HepG2 (cell line): ENCODE measurements around the gene HLF. TPM values are rescaled to one million over a fixed set of nuclear protein-coding genes. Genes with fewer than 3 reads are reported as not detected.

Experiments used
- CSRNP2 ChIP-seq: sonication (generic); formaldehyde crosslinking; conservative IDR thresholded peaks from 2 replicates; pipeline ENCODE4 v1.8.0; 2022; ENCODE audit warnings: low read depth, missing genetic modification reagents
- ETS1 ChIP-seq: sonication (generic); formaldehyde crosslinking; IDR thresholded peaks from 2 replicates; pipeline ENCODE4 v1.4.0; 2020; ENCODE audit warnings: missing genetic modification reagents
- HOXA3 ChIP-seq: sonication (generic); formaldehyde crosslinking; IDR thresholded peaks from 2 replicates; pipeline ENCODE4 v1.5.0; 2020; ENCODE audit warnings: missing genetic modification reagents
- HOXA7 ChIP-seq: sonication (generic); formaldehyde crosslinking; IDR thresholded peaks from 2 replicates; pipeline ENCODE4 v1.8.1; 2022; ENCODE audit warnings: mild to moderate bottlenecking, missing genetic modification reagents, moderate library complexity
- MAFF ChIP-seq: IDR thresholded peaks from 2 replicates; pipeline ENCODE4 v1.6.1; 2011; ENCODE audit warnings: low read depth, low read length, improper control_type of control experiment
- RAD51 ChIP-seq: fragments of 450-650 bp; IDR thresholded peaks from 2 replicates; pipeline ENCODE4 v1.6.1; 2016; ENCODE audit warnings: borderline replicate concordance
- TCF7L2 ChIP-seq: IDR thresholded peaks from 2 replicates; pipeline ENCODE4 v1.6.1; 2011; ENCODE audit warnings: mild to moderate bottlenecking, low read depth, low read length, moderate library complexity
- ZNF17 ChIP-seq: sonication (generic); formaldehyde crosslinking; IDR thresholded peaks from 2 replicates; pipeline ENCODE4 v1.5.0; 2020; ENCODE audit warnings: mild to moderate bottlenecking, missing genetic modification reagents
- ZNF446 ChIP-seq: sonication (generic); formaldehyde crosslinking; IDR thresholded peaks from 2 replicates; pipeline ENCODE4 v1.5.0; 2020; ENCODE audit warnings: mild to moderate bottlenecking, missing genetic modification reagents
- ZNF550 ChIP-seq: sonication (generic); formaldehyde crosslinking; IDR thresholded peaks from 2 replicates; pipeline ENCODE4 v1.4.0; 2020; ENCODE audit warnings: mild to moderate bottlenecking, missing genetic modification reagents, borderline replicate concordance
- ZNF687 ChIP-seq: sonication (generic); formaldehyde crosslinking; IDR thresholded peaks from 2 replicates; pipeline ENCODE4 v1.5.1; 2020; ENCODE audit warnings: mild to moderate bottlenecking, missing genetic modification reagents, moderate library complexity
- polyA plus RNA-seq, 8 experiments: library from polyadenylated mRNA; depleted of rRNA in 3 of 8; stranded (reverse) in 7 of 8; unstranded in 1 of 8; fragments of >200 nt; fragmentation: Illumina TruSeq in 4 of 8; extraction: Trizol in 4 of 8; gene quantifications; 2 replicates each; pipeline versions ENCODE4 v1.2.1 to v1.2.3, GENCODE V29; 2011 to 2016; ENCODE audit warnings: low read depth in 4 of 8, missing spikeins in 1 of 8, mixed read lengths in 1 of 8; ENCODE audit not compliant: insufficient read depth in 1 of 8
- total RNA-seq, 5 experiments: library from RNA; depleted of rRNA; stranded (reverse); fragments of >200 nt; fragmentation: Illumina TruSeq; extraction: Trizol; gene quantifications; 2 replicates each; pipeline ENCODE4 v1.2.3, GENCODE V29; 2016; ENCODE audit warnings: low read depth in 1 of 5
- TF ChIP-seq, protein P1 (sequence below): sonication (generic); formaldehyde crosslinking; IDR thresholded peaks from 2 replicates; pipeline ENCODE4 v1.5.1; 2020; ENCODE audit warnings: missing genetic modification reagents, mild to moderate bottlenecking, borderline replicate concordance
- TF ChIP-seq, protein P2 (sequence below): sonication (generic); formaldehyde crosslinking; IDR thresholded peaks from 2 replicates; pipeline ENCODE4 v1.4.0; 2020; ENCODE audit warnings: missing genetic modification reagents, borderline replicate concordance

Gene HLF
- total and polyA plus RNA-seq, 2 of the 13 experiments (the other 11 are each of a cell fraction or from before 2014, with no cell fraction given), result 202 to 346 TPM

DNA sequence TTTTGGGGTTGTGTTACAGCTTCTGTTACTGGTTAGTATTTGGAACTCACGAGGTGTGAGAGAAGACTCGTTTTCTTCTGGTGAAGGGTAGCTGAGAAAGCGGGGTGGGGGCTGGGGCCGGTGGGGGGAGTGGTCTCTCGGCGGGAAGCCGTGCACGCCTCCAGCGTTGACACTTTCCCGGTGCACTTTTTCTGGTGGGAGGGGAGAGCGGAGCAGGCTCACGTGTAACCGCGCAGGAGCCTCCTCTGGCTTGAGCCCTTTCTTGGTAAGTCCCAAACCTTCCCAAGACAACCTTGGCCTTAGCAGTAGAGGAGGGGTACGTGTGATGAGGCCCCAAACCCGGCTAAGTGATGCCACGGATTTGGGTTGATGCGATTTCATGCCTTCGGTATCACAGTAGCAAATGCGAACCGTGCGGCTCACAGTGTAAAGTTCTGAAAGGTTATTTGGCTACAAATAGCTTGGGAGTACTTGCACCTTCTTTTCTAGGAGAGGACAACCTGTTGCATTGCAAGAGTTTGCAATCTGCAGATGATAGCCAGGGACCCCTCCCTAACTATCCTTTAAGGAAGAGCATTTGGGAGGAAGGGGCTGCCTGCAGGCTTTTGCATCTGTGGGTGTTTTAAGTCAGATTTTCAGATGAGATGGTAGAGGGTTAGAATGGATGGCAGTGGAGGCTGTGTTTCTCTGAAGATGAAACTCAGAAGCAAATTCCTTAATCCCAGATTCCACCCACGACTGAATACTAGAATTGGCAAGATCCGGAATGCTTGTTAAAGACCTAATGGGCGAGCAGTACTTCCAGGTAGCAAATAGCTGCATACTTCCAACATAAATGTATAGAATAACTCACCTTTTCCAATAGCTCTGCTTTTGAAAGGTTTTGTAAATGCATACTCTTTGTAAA, 1.5 kb downstream of the HLF start (continued):
- TF ChIP-seq CSRNP2 (CRISPR knock-in tag) (no peak), HOXA7 (no peak), ETS1 (0 out of 2 replicates have a peak, but pooled peaks have one; percentile 81), ZNF687 (CRISPR knock-in tag) (peak; percentile 75), ZNF17 (CRISPR knock-in tag) (no peak), TCF7L2 (no peak), ZNF446 (CRISPR knock-in tag) (no peak; the same call in 1 of the 2 replicates), HOXA3 (CRISPR knock-in tag) (peak; percentile 52; the same call in 1 of the 2 replicates), ZNF550 (CRISPR knock-in tag) (no peak), MAFF (no peak), RAD51 (no peak)
- TF ChIP-seq, protein P1, sequence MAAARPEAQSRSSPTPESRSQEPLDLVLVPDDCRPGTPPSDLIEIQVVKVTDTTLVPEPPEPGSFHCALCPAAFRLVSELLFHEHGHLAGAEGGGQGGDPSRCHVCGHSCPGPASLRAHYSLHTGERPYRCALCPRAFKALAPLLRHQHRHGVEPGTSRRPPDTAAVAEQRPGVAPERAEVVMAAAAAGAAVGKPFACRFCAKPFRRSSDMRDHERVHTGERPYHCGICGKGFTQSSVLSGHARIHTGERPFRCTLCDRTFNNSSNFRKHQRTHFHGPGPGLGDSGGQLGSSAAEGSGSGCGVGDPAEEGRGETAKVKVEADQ (CRISPR knock-in tag), result peak; percentile 67; the same call in 1 of the 2 replicates
- TF ChIP-seq, protein P2, sequence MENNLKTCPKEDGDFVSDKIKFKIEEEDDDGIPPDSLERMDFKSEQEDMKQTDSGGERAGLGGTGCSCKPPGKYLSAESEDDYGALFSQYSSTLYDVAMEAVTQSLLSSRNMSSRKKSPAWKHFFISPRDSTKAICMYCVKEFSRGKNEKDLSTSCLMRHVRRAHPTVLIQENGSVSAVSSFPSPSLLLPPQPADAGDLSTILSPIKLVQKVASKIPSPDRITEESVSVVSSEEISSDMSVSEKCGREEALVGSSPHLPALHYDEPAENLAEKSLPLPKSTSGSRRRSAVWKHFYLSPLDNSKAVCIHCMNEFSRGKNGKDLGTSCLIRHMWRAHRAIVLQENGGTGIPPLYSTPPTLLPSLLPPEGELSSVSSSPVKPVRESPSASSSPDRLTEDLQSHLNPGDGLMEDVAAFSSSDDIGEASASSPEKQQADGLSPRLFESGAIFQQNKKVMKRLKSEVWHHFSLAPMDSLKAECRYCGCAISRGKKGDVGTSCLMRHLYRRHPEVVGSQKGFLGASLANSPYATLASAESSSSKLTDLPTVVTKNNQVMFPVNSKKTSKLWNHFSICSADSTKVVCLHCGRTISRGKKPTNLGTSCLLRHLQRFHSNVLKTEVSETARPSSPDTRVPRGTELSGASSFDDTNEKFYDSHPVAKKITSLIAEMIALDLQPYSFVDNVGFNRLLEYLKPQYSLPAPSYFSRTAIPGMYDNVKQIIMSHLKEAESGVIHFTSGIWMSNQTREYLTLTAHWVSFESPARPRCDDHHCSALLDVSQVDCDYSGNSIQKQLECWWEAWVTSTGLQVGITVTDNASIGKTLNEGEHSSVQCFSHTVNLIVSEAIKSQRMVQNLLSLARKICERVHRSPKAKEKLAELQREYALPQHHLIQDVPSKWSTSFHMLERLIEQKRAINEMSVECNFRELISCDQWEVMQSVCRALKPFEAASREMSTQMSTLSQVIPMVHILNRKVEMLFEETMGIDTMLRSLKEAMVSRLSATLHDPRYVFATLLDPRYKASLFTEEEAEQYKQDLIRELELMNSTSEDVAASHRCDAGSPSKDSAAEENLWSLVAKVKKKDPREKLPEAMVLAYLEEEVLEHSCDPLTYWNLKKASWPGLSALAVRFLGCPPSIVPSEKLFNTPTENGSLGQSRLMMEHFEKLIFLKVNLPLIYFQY (CRISPR knock-in tag), result no peak
